Nephron progenitor cell (in vitro differentiated cells): ENCODE data around the gene FAM184A.

Experiments used
- DNase-seq: peaks from one replicate; pipeline ENCODE4 v3.0.0; 2021
- H3K27ac Mint-ChIP-seq: 2 replicates; pipeline ENCODE4 v1.8.0; 2021; ENCODE audit warnings: mild to moderate bottlenecking, moderate library complexity, mixed read lengths
- H3K27me3 Mint-ChIP-seq: 2 replicates; pipeline ENCODE4 v1.8.0; 2021; ENCODE audit warnings: mild to moderate bottlenecking, low read depth, mixed read lengths; ENCODE audit not compliant: poor library complexity
- H3K36me3 Mint-ChIP-seq: 2 replicates; pipeline ENCODE4 v1.8.0; 2021; ENCODE audit warnings: low read depth, mixed read lengths
- H3K4me1 Mint-ChIP-seq: 2 replicates; pipeline ENCODE4 v1.8.0; 2021; ENCODE audit warnings: mixed read lengths
- H3K4me3 Mint-ChIP-seq: 2 replicates; pipeline ENCODE4 v1.8.0; 2021; ENCODE audit warnings: mild to moderate bottlenecking, moderate library complexity, mixed read lengths
- H3K9me3 Mint-ChIP-seq: 2 replicates; pipeline ENCODE4 v1.8.0; 2021; ENCODE audit warnings: mild to moderate bottlenecking, moderate library complexity, mixed read lengths
- CTCF ChIP-seq: fragments of 200-600 bp; sonication (generic); IDR thresholded peaks from 2 replicates; pipeline ENCODE4 v1.5.0; 2021; ENCODE audit warnings: antibody characterized with exemption

Gene FAM184A

GRCh38 chr6:118968416-118968815, 110.0 kb downstream of the FAM184A start:
- Mint-ChIP-seq H3K36me3 (no peaks in the 10 kb centered on the region), H3K4me3 (no peak overlapping the region), H3K4me1 (no peaks in the 10 kb centered on the region), H3K27ac (no peak overlapping the region), H3K27me3 (no peaks in the 10 kb centered on the region), H3K9me3 (no peaks in the 10 kb centered on the region)
- DNase-seq: no peak
- TF ChIP-seq CTCF: peak; percentile 31

GRCh38 chr6:118967239-118967638, 111.2 kb downstream of the FAM184A start:
- no peak for DNase-seq
- H3K36me3 Mint-ChIP-seq: no peaks in the 10 kb centered on the region
- no peak overlapping the region for H3K27ac Mint-ChIP-seq
- TF ChIP-seq CTCF: no peak
- H3K4me1 Mint-ChIP-seq: no peaks in the 10 kb centered on the region
- H3K4me3 Mint-ChIP-seq: no peak overlapping the region
- H3K27me3 Mint-ChIP-seq: no peaks in the 10 kb centered on the region
- no peaks in the 10 kb centered on the region for H3K9me3 Mint-ChIP-seq

GRCh38 chr6:118965843-118966370, 112.6 kb downstream of the FAM184A start:
- Mint-ChIP-seq H3K36me3 (no peaks in the 10 kb centered on the region), H3K4me1 (no peaks in the 10 kb centered on the region), H3K27me3 (no peaks in the 10 kb centered on the region), H3K27ac (no peak overlapping the region), H3K9me3 (no peaks in the 10 kb centered on the region), H3K4me3 (no peak overlapping the region)
- TF ChIP-seq CTCF: no peak
- no peak for DNase-seq

DNA sequence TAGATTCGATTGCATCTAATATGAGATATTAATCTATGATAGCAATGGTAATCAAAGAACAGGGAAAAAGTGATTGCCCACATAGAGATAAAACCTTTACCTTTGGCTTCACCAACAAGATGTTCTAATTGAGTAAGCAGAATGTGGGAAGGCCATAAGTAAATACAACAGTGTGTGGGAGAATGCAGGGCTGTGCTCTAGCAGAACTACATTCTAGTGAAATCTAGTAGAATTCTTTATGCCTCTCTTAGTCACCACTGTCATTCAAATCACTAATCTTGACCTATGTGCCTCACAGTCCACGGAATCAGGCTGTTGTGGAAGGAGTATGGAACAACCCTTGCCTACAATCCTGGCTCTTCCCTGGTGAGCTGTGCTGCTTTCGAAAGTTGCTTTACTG, 113.1 kb downstream of the FAM184A start:
- Mint-ChIP-seq H3K27me3 (no peaks in the 10 kb centered on the region), H3K9me3 (no peaks in the 10 kb centered on the region), H3K4me1 (no peaks in the 10 kb centered on the region), H3K4me3 (no peak overlapping the region), H3K36me3 (no peaks in the 10 kb centered on the region), H3K27ac (peak overlapping the region; percentile 36)
- no peak for TF ChIP-seq CTCF
- DNase-seq: no peak

- no peak for TF ChIP-seq CTCF
- no peak overlapping the region for H3K27ac Mint-ChIP-seq
- H3K4me1 Mint-ChIP-seq: no peaks in the 10 kb centered on the region
- H3K9me3 Mint-ChIP-seq: no peaks in the 10 kb centered on the region
- no peak for DNase-seq
- H3K27me3 Mint-ChIP-seq: no peaks in the 10 kb centered on the region
- H3K4me3 Mint-ChIP-seq: no peak overlapping the region
- H3K36me3 Mint-ChIP-seq: no peaks in the 10 kb centered on the region
Measured at GRCh38 chr6:118963003-118963402, 115.5 kb downstream of the FAM184A start.

- no peak for TF ChIP-seq CTCF
- Mint-ChIP-seq H3K9me3 (no peaks in the 10 kb centered on the region), H3K4me3 (no peak overlapping the region), H3K27ac (no peak overlapping the region), H3K27me3 (no peaks in the 10 kb centered on the region), H3K36me3 (no peaks in the 10 kb centered on the region), H3K4me1 (no peaks in the 10 kb centered on the region)
- DNase-seq: no peak
Measured at GRCh38 chr6:118959903-118960302, 118.6 kb downstream of the FAM184A start.
